Osteoblast (primary cell): ENCODE data around the gene DNAJC16. TPM values are rescaled to one million over a fixed set of nuclear protein-coding genes. Genes with fewer than 3 reads are reported as not detected.

Source experiments
- DNase-seq: peaks from one replicate; pipeline ENCODE4 v3.0.0; 2011; ENCODE audit warnings: low spot score, mixed read lengths; ENCODE audit not compliant: insufficient read length; ENCODE audit errors: missing footprints
- H2AFZ ChIP-seq: 2 replicates; pipeline ENCODE4 v1.6.0; 2011; ENCODE audit warnings: mild to moderate bottlenecking, low read length
- H3K27ac ChIP-seq: 2 replicates; pipeline ENCODE4 v1.5.1; 2011; ENCODE audit warnings: mild to moderate bottlenecking, low read depth, low read length, moderate library complexity
- H3K27me3 ChIP-seq: 2 replicates; pipeline ENCODE4 v1.6.0; 2012; ENCODE audit warnings: mild to moderate bottlenecking, control low read depth, inconsistent platforms, low read length, moderate library complexity; ENCODE audit not compliant: insufficient read depth
- H3K36me3 ChIP-seq: 2 replicates; pipeline ENCODE4 v1.5.1; 2011; ENCODE audit warnings: mild to moderate bottlenecking, low read length, control low read depth, moderate library complexity; ENCODE audit not compliant: insufficient read depth
- H3K4me1 ChIP-seq: 2 replicates; pipeline ENCODE4 v1.5.1; 2011; ENCODE audit warnings: mild to moderate bottlenecking, low read length, control low read depth, moderate library complexity; ENCODE audit not compliant: insufficient read depth
- H3K4me2 ChIP-seq: 2 replicates; pipeline ENCODE4 v1.6.0; 2011; ENCODE audit warnings: mild to moderate bottlenecking, low read length; ENCODE audit not compliant: insufficient read depth
- H3K4me3 ChIP-seq: fragments of 200-600 bp; sonication (generic); 3 replicates; pipeline ENCODE4 v1.5.1; 2012; ENCODE audit warnings: mild to moderate bottlenecking, low read length, inconsistent platforms; ENCODE audit not compliant: insufficient read depth
- H3K79me2 ChIP-seq: 2 replicates; pipeline ENCODE4 v1.6.0; 2012; ENCODE audit warnings: mild to moderate bottlenecking, low read length, control low read depth, inconsistent platforms; ENCODE audit not compliant: insufficient read depth
- H3K9me3 ChIP-seq: 2 replicates; pipeline ENCODE4 v1.5.1; 2011; ENCODE audit warnings: low read depth, low read length, control low read depth
- H4K20me1 ChIP-seq: 2 replicates; pipeline ENCODE4 v1.6.0; 2012; ENCODE audit warnings: mild to moderate bottlenecking, low read length, control low read depth; ENCODE audit not compliant: insufficient read depth
- total RNA-seq: library from RNA; depleted of rRNA; stranded (reverse); fragments of >200 nt; gene quantifications from 2 replicates; pipeline ENCODE4 v1.2.3, GENCODE V29; 2012
- TF ChIP-seq, protein P1 (sequence below): IDR thresholded peaks from 2 replicates; pipeline ENCODE4 v1.5.1; 2011; ENCODE audit warnings: mild to moderate bottlenecking, low read depth, low read length, moderate library complexity; ENCODE audit errors: extremely low read depth

Gene DNAJC16
- total RNA-seq, 1 donor, result 19.2 TPM

DNA sequence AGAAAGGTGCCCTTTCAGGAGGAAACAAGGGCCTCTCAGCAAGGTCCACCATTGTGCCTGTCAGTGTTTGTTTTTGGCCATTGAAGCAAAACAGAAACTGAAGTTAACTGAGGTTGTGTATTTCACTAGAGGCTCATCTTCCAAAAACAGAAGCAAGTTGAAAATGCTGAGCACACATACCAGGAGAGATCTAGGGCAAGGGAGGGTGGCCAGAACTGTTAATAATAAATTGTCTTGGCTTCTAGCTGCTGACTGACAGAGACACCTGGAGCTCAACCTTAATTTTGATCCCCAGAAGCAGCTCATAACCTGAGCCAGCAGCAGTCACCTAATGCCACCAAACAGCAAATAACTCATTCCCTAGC, 53.0 kb downstream of the DNAJC16 start:
- H3K9me3 ChIP-seq, result no peaks in the 10 kb centered on the region
- H3K4me1 ChIP-seq, result no peaks in the 10 kb centered on the region
- no peaks in the 10 kb centered on the region for H3K79me2 ChIP-seq
- no peak overlapping the region for H3K4me2 ChIP-seq
- H2AFZ ChIP-seq, result no peak overlapping the region
- H3K4me3 ChIP-seq, result no peak overlapping the region
- TF ChIP-seq, protein P1, sequence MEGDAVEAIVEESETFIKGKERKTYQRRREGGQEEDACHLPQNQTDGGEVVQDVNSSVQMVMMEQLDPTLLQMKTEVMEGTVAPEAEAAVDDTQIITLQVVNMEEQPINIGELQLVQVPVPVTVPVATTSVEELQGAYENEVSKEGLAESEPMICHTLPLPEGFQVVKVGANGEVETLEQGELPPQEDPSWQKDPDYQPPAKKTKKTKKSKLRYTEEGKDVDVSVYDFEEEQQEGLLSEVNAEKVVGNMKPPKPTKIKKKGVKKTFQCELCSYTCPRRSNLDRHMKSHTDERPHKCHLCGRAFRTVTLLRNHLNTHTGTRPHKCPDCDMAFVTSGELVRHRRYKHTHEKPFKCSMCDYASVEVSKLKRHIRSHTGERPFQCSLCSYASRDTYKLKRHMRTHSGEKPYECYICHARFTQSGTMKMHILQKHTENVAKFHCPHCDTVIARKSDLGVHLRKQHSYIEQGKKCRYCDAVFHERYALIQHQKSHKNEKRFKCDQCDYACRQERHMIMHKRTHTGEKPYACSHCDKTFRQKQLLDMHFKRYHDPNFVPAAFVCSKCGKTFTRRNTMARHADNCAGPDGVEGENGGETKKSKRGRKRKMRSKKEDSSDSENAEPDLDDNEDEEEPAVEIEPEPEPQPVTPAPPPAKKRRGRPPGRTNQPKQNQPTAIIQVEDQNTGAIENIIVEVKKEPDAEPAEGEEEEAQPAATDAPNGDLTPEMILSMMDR, result no peak
- no peak for DNase-seq
- no peaks in the 10 kb centered on the region for H4K20me1 ChIP-seq
- no peaks in the 10 kb centered on the region for H3K27me3 ChIP-seq
- no peak overlapping the region for H3K27ac ChIP-seq
- peaks cover 5% of the 10 kb centered on the region for H3K36me3 ChIP-seq

GRCh38 chr1:15583016-15583706, 56.5 kb downstream of the DNAJC16 start:
- Histone ChIP-seq H3K4me1 (no peaks in the 10 kb centered on the region), H3K9me3 (no peaks in the 10 kb centered on the region), H3K36me3 (no peaks in the 10 kb centered on the region), H3K79me2 (no peaks in the 10 kb centered on the region), H4K20me1 (no peaks in the 10 kb centered on the region), H2AFZ (no peak overlapping the region), H3K4me2 (no peak overlapping the region), H3K27me3 (no peaks in the 10 kb centered on the region), H3K27ac (no peak overlapping the region), H3K4me3 (no peak overlapping the region)
- DNase-seq, result peak; percentile 27
- TF ChIP-seq, protein P1, result no peak

DNA sequence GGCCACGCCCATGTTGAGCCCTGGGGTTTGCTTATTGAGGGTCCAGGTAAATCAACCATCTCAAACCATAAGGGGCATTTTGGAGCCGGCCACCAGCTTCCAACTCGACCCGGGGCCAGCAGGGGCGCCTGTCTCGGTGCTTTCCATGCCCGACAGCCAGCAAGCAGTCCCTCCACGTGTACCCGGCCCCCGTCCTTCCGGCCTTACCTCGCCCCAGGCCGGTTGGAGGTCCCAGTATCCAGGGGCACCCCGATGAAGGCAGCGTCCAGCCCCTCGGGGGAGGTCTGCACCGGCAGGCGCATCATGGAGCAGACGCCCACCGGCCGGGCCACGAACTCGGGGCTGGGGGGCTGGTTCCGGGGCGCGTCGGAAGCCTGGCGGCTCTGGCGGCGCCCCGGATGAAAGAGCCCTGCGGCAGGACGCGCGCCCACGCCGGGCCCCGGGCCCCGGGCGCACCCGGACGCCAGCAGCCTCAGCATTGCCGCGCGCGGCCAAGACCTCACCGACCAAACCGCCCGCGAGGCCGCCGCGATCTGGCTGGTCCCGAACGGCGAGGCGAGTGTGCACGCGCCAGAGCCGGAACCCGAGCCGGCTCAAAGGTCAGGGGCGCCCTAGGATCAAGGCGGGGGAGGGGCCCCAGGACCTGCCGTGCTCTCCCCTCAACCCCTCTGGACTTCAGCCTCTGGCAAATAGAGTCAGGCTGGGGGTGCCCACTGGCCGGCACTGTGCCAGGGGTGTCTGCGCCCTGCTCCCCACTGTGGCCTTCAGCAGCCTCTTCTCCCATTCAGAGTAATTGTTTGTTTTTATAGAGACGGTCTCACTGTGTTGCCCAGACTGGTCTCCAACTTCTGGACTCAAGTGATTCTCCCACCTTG, 58.1 kb downstream of the DNAJC16 start, which contains the start of gene AGMAT:
Gene AGMAT (minus strand): TSS at position 563 of the 875 bp plus-strand sequence. CDS start 84 bp downstream, at position 479.
- DNase-seq, result peak; percentile 95
- TF ChIP-seq, protein P1, result peak; percentile 39
- H3K36me3 ChIP-seq, result no peaks in the 10 kb centered on the region
- no peaks in the 10 kb centered on the region for H3K4me1 ChIP-seq
- no peaks in the 10 kb centered on the region for H3K79me2 ChIP-seq
- peak within 1 kb of the TSS; percentile 86 for H3K4me2 ChIP-seq
- no peaks in the 10 kb centered on the region for H3K9me3 ChIP-seq
- peak within 1 kb of the TSS; percentile 75 for H3K4me3 ChIP-seq
- H4K20me1 ChIP-seq, result no peaks in the 10 kb centered on the region
- H2AFZ ChIP-seq, result peak within 1 kb of the TSS; percentile 91
- H3K27me3 ChIP-seq, result no peaks in the 10 kb centered on the region
- no peak within 1 kb of the TSS for H3K27ac ChIP-seq

DNA sequence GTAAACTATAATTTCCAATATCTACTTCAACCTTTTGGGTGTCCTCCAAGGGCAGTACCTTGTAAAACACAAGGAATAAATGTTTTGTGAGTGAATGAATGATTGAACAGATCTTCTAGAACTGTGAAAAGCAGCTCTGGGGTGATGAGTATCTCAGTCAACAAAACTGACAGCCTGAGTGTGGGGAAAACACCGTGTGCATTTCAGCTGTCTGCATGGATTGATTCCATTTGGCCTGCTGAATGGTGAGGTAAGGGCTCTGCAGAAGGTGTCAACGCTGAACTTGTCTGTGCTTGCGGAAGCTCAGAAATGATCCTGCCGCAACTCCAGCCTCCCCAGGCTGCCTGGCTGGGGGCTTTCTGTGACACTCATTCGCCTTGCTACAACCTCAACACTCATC, 65.6 kb downstream of the DNAJC16 start:
- no peaks in the 10 kb centered on the region for H4K20me1 ChIP-seq

More for the DNA sequence above, 65.6 kb downstream of the DNAJC16 start:
- no peaks in the 10 kb centered on the region for H3K4me1 ChIP-seq
- H3K27ac ChIP-seq, result no peak overlapping the region
- H3K36me3 ChIP-seq, result no peaks in the 10 kb centered on the region
- DNase-seq, result no peak
- no peak overlapping the region for H3K4me2 ChIP-seq
- no peaks in the 10 kb centered on the region for H3K9me3 ChIP-seq
- TF ChIP-seq, protein P1, result no peak
- no peak overlapping the region for H3K4me3 ChIP-seq
- no peak overlapping the region for H2AFZ ChIP-seq
- no peaks in the 10 kb centered on the region for H3K79me2 ChIP-seq
- H3K27me3 ChIP-seq, result peaks cover 5% of the 10 kb centered on the region
